PC-3 (cell line): ENCODE data around the gene CLMN. TPM values are rescaled to one million over a fixed set of nuclear protein-coding genes. Genes with fewer than 3 reads are reported as not detected.
A peak's percentile ranks its signal among the peaks of the same experiment; 100 is the strongest.

Experiments used
- ATAC-seq: fragments of 200-7000 bp; cut with Tn5 transposase; 2 replicates; pipeline ENCODE4 v1.9.1; 2020; ENCODE audit warnings: mild to moderate bottlenecking, moderate library complexity
- BruUV-seq: library from RNA; stranded (reverse); fragments of 400-500 nt; replicated peaks from 2 replicates; lab custom pipeline; 2021; lab: Mats Ljungman, UMichigan
- CTCF ChIA-PET: fragments of 300-600 bp; sonication (Branson Sonifier 250); formaldehyde crosslinking; loops from one replicate; lab custom pipeline; 2022; ENCODE audit warnings: antibody characterized with exemption; lab: Charles Lee
- POLR2A ChIA-PET: fragments of 300-600 bp; sonication (Branson Sonifier 250); formaldehyde crosslinking; loops from one replicate; lab custom pipeline; 2022; ENCODE audit warnings: antibody characterized with exemption; ENCODE audit not compliant: unreplicated experiment; lab: Charles Lee
- DNase-seq: peaks from one replicate; pipeline ENCODE4 v3.0.0-alpha.2; 2015
- H2AFZ ChIP-seq: fragments of 300-600 bp; sonication (generic); 2 replicates; pipeline ENCODE4 v1.6.0; 2016; ENCODE audit warnings: antibody characterized with exemption, low read length
- H3F3A ChIP-seq: fragments of 300-600 bp; sonication (generic); one replicate; pipeline ENCODE4 v1.6.0; 2017; ENCODE audit warnings: antibody characterized with exemption, low read length, control low read depth, mild to moderate bottlenecking; ENCODE audit not compliant: unreplicated experiment
- H3K27ac ChIP-seq: fragments of 300-600 bp; sonication (generic); 2 replicates; pipeline ENCODE4 v1.5.1; 2016; ENCODE audit warnings: mild to moderate bottlenecking, low read length
- H3K27me3 ChIP-seq: fragments of 300-600 bp; sonication (generic); 2 replicates; pipeline ENCODE4 v1.6.1; 2016; ENCODE audit warnings: low read length, mixed read lengths
- H3K36me3 ChIP-seq: fragments of 300-600 bp; sonication (generic); 2 replicates; pipeline ENCODE4 v1.6.1; 2016; ENCODE audit warnings: low read depth, mixed run types, low read length, mixed read lengths
- H3K4me1 ChIP-seq: fragments of 300-600 bp; sonication (generic); 2 replicates; pipeline ENCODE4 v1.5.1; 2016; ENCODE audit warnings: low read length; ENCODE audit not compliant: insufficient read depth
- H3K4me2 ChIP-seq: fragments of 300-600 bp; sonication (generic); 2 replicates; pipeline ENCODE4 v1.6.0; 2016; ENCODE audit warnings: low read length
- H3K4me3 ChIP-seq: fragments of 300-600 bp; sonication (generic); 2 replicates; pipeline ENCODE4 v1.5.1; 2016; ENCODE audit warnings: mild to moderate bottlenecking, low read length, mixed read lengths
- H3K79me2 ChIP-seq: fragments of 300-600 bp; sonication (generic); 2 replicates; pipeline ENCODE4 v1.6.1; 2017; ENCODE audit warnings: low read length, mixed read lengths
- H3K9ac ChIP-seq: fragments of 300-600 bp; sonication (generic); 2 replicates; pipeline ENCODE4 v1.6.0; 2016; ENCODE audit warnings: mild to moderate bottlenecking, low read length
- H3K9me2 ChIP-seq: fragments of 300-600 bp; sonication (generic); replicated peaks from 2 replicates; pipeline ENCODE4 v1.6.1; 2016; ENCODE audit warnings: mixed run types, low read length, mixed read lengths
- H3K9me3 ChIP-seq: fragments of 300-600 bp; sonication (generic); 2 replicates; pipeline ENCODE4 v1.6.1; 2016; ENCODE audit warnings: low read length, mixed read lengths
- H4K20me1 ChIP-seq: fragments of 300-600 bp; sonication (generic); 2 replicates; pipeline ENCODE4 v1.6.1; 2016; ENCODE audit warnings: low read length, mixed read lengths
- CTCF ChIP-seq: fragments of 300-600 bp; sonication (generic); conservative IDR thresholded peaks from 2 replicates; pipeline ENCODE4 v1.5.1; 2017; ENCODE audit warnings: antibody characterized with exemption, low read depth, mild to moderate bottlenecking, low read length
- EZH2 ChIP-seq: fragments of 300-600 bp; sonication (generic); IDR thresholded peaks from one replicate; pipeline ENCODE4 v1.6.1; 2017; ENCODE audit warnings: antibody characterized with exemption, mild to moderate bottlenecking, low read length; ENCODE audit not compliant: unreplicated experiment
- EZH2phosphoT487 ChIP-seq: fragments of 300-600 bp; sonication (generic); IDR thresholded peaks from 2 replicates; pipeline ENCODE4 v1.6.1; 2018; ENCODE audit warnings: mild to moderate bottlenecking, antibody characterized with exemption, low read length, borderline replicate concordance
- intact Hi-C: fragments of 100-400 bp; cut with micrococcal nuclease; formaldehyde crosslinking; loops from 2 replicates; pipeline ENCODE4 v1.9.0; 2023
- total RNA-seq: library from RNA; depleted of rRNA; stranded (reverse); fragments of >200 nt; gene quantifications from 2 replicates; pipeline ENCODE4 v1.2.3, GENCODE V29; 2014

The CLMN gene
- total RNA-seq, 1 experiment from 2014 or later: 3.5 TPM

- Histone ChIP-seq H3K79me2 (no peaks in the 10 kb centered on the region), H3K27me3 (no peaks in the 10 kb centered on the region), H2AFZ (no peak overlapping the region), H3K9me3 (no peaks in the 10 kb centered on the region), H3K36me3 (no peaks in the 10 kb centered on the region), H3K9me2 (no peaks in the 10 kb centered on the region), H3K9ac (no peak overlapping the region), H3K4me3 (no peak overlapping the region), H3K4me2 (no peak overlapping the region), H3F3A (no peaks in the 10 kb centered on the region), H4K20me1 (no peaks in the 10 kb centered on the region), H3K27ac (no peak overlapping the region), H3K4me1 (peaks cover 16% of the 10 kb centered on the region)
- DNase-seq (no peak), ATAC-seq (no peak)
- intact Hi-C loops: no loop called here
- BruUV-seq: no TSS peak
- no peak for TF ChIP-seq EZH2phosphoT487
- TF ChIP-seq EZH2: no peak
- no peak for TF ChIP-seq CTCF
- ChIA-PET CTCF (no interaction called here), POLR2A (no interaction called here)
Observed at GRCh38 chr14:95296966-95297365, 22.7 kb downstream of the CLMN start.

GRCh38 chr14:95295600-95296376, 23.9 kb downstream of the CLMN start:
- BruUV-seq: no TSS peak
- CTCF ChIA-PET: no interaction called here
- Histone ChIP-seq H4K20me1 (no peaks in the 10 kb centered on the region), H3K9ac (no peak overlapping the region), H3F3A (no peaks in the 10 kb centered on the region), H3K4me1 (peaks cover 28% of the 10 kb centered on the region), H3K9me2 (no peaks in the 10 kb centered on the region), H3K36me3 (no peaks in the 10 kb centered on the region), H3K9me3 (no peaks in the 10 kb centered on the region), H3K27ac (no peak overlapping the region), H3K4me3 (no peak overlapping the region), H3K27me3 (no peaks in the 10 kb centered on the region), H3K79me2 (no peaks in the 10 kb centered on the region), H3K4me2 (peak overlapping the region; percentile 12; the same call in 1 of the 2 replicates), H2AFZ (no peak overlapping the region)
- DNase-seq: no peak
- POLR2A ChIA-PET: no interaction called here
- no peak for TF ChIP-seq EZH2
- no peak for TF ChIP-seq CTCF
- no peak for TF ChIP-seq EZH2phosphoT487
- intact Hi-C loops: no loop called here
- ATAC-seq: no peak
